ENCODE results near the gene DOK3.

The DOK3 gene

GRCh38 chr5:177516601-177517568, 7.3 kb upstream of the DOK3 start, which contains the start of gene DDX41:
TSS of gene DDX41 (minus strand) at chr5:177516961. CDS start at chr5:177516945, 16 bp downstream.
- Histone ChIP-seq H2AFZ (ENCODE audit: low read depth, low read length) (peak within 1 kb of the TSS; percentile 73), H2BK15ac (ENCODE audit: low read depth, poor library complexity, severe bottlenecking) (no peak within 1 kb of the TSS), H3K14ac (ENCODE audit: low read length in 2 of 2) (peak within 1 kb of the TSS in 1 of 2 experiments; percentile 95), H2AK5ac (ENCODE audit: low read length, severe bottlenecking) (no peak within 1 kb of the TSS), H2BK5ac (ENCODE audit: low read depth, low read length, poor library complexity, severe bottlenecking) (no peak within 1 kb of the TSS), H3K4me2 (ENCODE audit: low read length, poor library complexity, severe bottlenecking) (peak within 1 kb of the TSS; percentile 81), H4K91ac (ENCODE audit: low read length) (peak within 1 kb of the TSS; percentile 87), H3K4me1 (ENCODE audit: control insufficient read depth, insufficient read depth, low read depth, low read length) (peaks cover 17% of the 10 kb centered on the region), H3K9me3 (ENCODE audit: control insufficient read depth, low read length) (no peaks in the 10 kb centered on the region), H2BK12ac (ENCODE audit: low read length in 2 of 2) (no peak within 1 kb of the TSS), H3K4ac (ENCODE audit: low read depth in 1 of 2, low read length in 2 of 2) (peak within 1 kb of the TSS; percentile 80 to 89), H3K9ac (ENCODE audit: low read length) (peak within 1 kb of the TSS; percentile 88), H3K23ac (ENCODE audit: low read length in 2 of 2) (no peak within 1 kb of the TSS), H3K79me1 (replicated peaks; ENCODE audit: low read length, poor library complexity, severe bottlenecking) (peaks cover 55% of the 10 kb centered on the region), H3K18ac (ENCODE audit: low read depth in 1 of 2, low read length in 2 of 2) (peak within 1 kb of the TSS; percentile 95 to 97), H4K8ac (ENCODE audit: low read length) (peak within 1 kb of the TSS; percentile 99), H3K27me3 (ENCODE audit: control insufficient read depth in 1 of 2, insufficient read depth in 1 of 2, low read length in 2 of 2) (no peaks in the 10 kb centered on the region), H3K36me3 (ENCODE audit: control insufficient read depth in 1 of 2, insufficient read depth in 2 of 2, low read depth in 1 of 2, low read length in 2 of 2) (peaks cover 68 to 69% of the 10 kb centered on the region in 2 experiments), H2BK120ac (ENCODE audit: low read depth, low read length) (peak within 1 kb of the TSS; percentile 76), H3K27ac (ENCODE audit: low read length, poor library complexity, severe bottlenecking) (peak within 1 kb of the TSS; percentile 81), H3K4me3 (ENCODE audit: insufficient read depth in 1 of 2, low read depth in 1 of 2, low read length in 2 of 2) (peak within 1 kb of the TSS; percentile 83 to 89)
- peak; percentile 99 for DNase-seq
- WGBS = under 1% methylated on average over 96 of the region's 96 CpGs

GRCh38 chr5:177515580-177515979, 6.0 kb upstream of the DOK3 start:
- Histone ChIP-seq H3K9ac (ENCODE audit: low read length) (peak overlapping the region; percentile 88), H2AFZ (ENCODE audit: low read depth, low read length) (no peak overlapping the region), H2BK120ac (ENCODE audit: low read depth, low read length) (no peak overlapping the region), H3K18ac (ENCODE audit: low read depth in 1 of 2, low read length in 2 of 2) (no peak overlapping the region), H3K27ac (ENCODE audit: low read length, poor library complexity, severe bottlenecking) (no peak overlapping the region), H2BK5ac (ENCODE audit: low read depth, low read length, poor library complexity, severe bottlenecking) (no peak overlapping the region), H3K27me3 (ENCODE audit: control insufficient read depth in 1 of 2, insufficient read depth in 1 of 2, low read length in 2 of 2) (no peaks in the 10 kb centered on the region), H3K4me1 (ENCODE audit: control insufficient read depth, insufficient read depth, low read depth, low read length) (peaks cover 16% of the 10 kb centered on the region), H3K4me3 (ENCODE audit: insufficient read depth in 1 of 2, low read depth in 1 of 2, low read length in 2 of 2) (peak overlapping the region in 1 of 2 experiments; percentile 83), H2BK12ac (ENCODE audit: low read length in 2 of 2) (no peak overlapping the region), H3K4ac (ENCODE audit: low read depth in 1 of 2, low read length in 2 of 2) (no peak overlapping the region), H3K14ac (ENCODE audit: low read length in 2 of 2) (no peak overlapping the region), H3K23ac (ENCODE audit: low read length in 2 of 2) (no peak overlapping the region), H3K9me3 (ENCODE audit: control insufficient read depth, low read length) (no peaks in the 10 kb centered on the region), H4K91ac (ENCODE audit: low read length) (no peak overlapping the region), H2BK15ac (ENCODE audit: low read depth, poor library complexity, severe bottlenecking) (no peak overlapping the region), H3K4me2 (ENCODE audit: low read length, poor library complexity, severe bottlenecking) (peak overlapping the region; percentile 81), H3K79me1 (replicated peaks; ENCODE audit: low read length, poor library complexity, severe bottlenecking) (peaks cover 48% of the 10 kb centered on the region), H2AK5ac (ENCODE audit: low read length, severe bottlenecking) (no peak overlapping the region), H3K36me3 (ENCODE audit: control insufficient read depth in 1 of 2, insufficient read depth in 2 of 2, low read depth in 1 of 2, low read length in 2 of 2) (peaks cover 68 to 69% of the 10 kb centered on the region in 2 experiments), H4K8ac (ENCODE audit: low read length) (no peak overlapping the region)
- no peak for DNase-seq
- WGBS = 95% methylated on average over 7 of the region's 7 CpGs

GRCh38 chr5:177514541-177514940, 4.9 kb upstream of the DOK3 start:
- Histone ChIP-seq H2AFZ (ENCODE audit: low read depth, low read length) (no peak overlapping the region), H3K14ac (ENCODE audit: low read length in 2 of 2) (no peak overlapping the region), H3K18ac (ENCODE audit: low read depth in 1 of 2, low read length in 2 of 2) (no peak overlapping the region), H3K4me2 (ENCODE audit: low read length, poor library complexity, severe bottlenecking) (no peak overlapping the region), H2BK12ac (ENCODE audit: low read length in 2 of 2) (no peak overlapping the region), H2BK120ac (ENCODE audit: low read depth, low read length) (no peak overlapping the region), H3K9ac (ENCODE audit: low read length) (peak overlapping the region; percentile 88), H3K79me1 (replicated peaks; ENCODE audit: low read length, poor library complexity, severe bottlenecking) (peaks cover 42% of the 10 kb centered on the region), H2AK5ac (ENCODE audit: low read length, severe bottlenecking) (no peak overlapping the region), H3K27ac (ENCODE audit: low read length, poor library complexity, severe bottlenecking) (no peak overlapping the region), H3K4me1 (ENCODE audit: control insufficient read depth, insufficient read depth, low read depth, low read length) (peaks cover 16% of the 10 kb centered on the region), H3K4ac (ENCODE audit: low read depth in 1 of 2, low read length in 2 of 2) (no peak overlapping the region), H3K4me3 (ENCODE audit: insufficient read depth in 1 of 2, low read depth in 1 of 2, low read length in 2 of 2) (no peak overlapping the region), H4K8ac (ENCODE audit: low read length) (no peak overlapping the region), H3K27me3 (ENCODE audit: control insufficient read depth in 1 of 2, insufficient read depth in 1 of 2, low read length in 2 of 2) (no peaks in the 10 kb centered on the region), H2BK5ac (ENCODE audit: low read depth, low read length, poor library complexity, severe bottlenecking) (no peak overlapping the region), H3K9me3 (ENCODE audit: control insufficient read depth, low read length) (no peaks in the 10 kb centered on the region), H4K91ac (ENCODE audit: low read length) (no peak overlapping the region), H3K23ac (ENCODE audit: low read length in 2 of 2) (no peak overlapping the region), H2BK15ac (ENCODE audit: low read depth, poor library complexity, severe bottlenecking) (no peak overlapping the region), H3K36me3 (ENCODE audit: control insufficient read depth in 1 of 2, insufficient read depth in 2 of 2, low read depth in 1 of 2, low read length in 2 of 2) (peaks cover 62 to 68% of the 10 kb centered on the region in 2 experiments)
- DNase-seq = no peak
- 96% methylated on average over 11 of the region's 11 CpGs for WGBS

GRCh38 chr5:177513500-177513899, 3.9 kb upstream of the DOK3 start:
- Histone ChIP-seq H2BK5ac (ENCODE audit: low read depth, low read length, poor library complexity, severe bottlenecking) (no peak overlapping the region), H3K23ac (ENCODE audit: low read length in 2 of 2) (no peak overlapping the region), H3K79me1 (replicated peaks; ENCODE audit: low read length, poor library complexity, severe bottlenecking) (peaks cover 39% of the 10 kb centered on the region), H3K4ac (ENCODE audit: low read depth in 1 of 2, low read length in 2 of 2) (no peak overlapping the region), H4K8ac (ENCODE audit: low read length) (no peak overlapping the region), H3K4me1 (ENCODE audit: control insufficient read depth, insufficient read depth, low read depth, low read length) (peaks cover 18% of the 10 kb centered on the region), H2BK15ac (ENCODE audit: low read depth, poor library complexity, severe bottlenecking) (peak overlapping the region; percentile 2), H3K4me3 (ENCODE audit: insufficient read depth in 1 of 2, low read depth in 1 of 2, low read length in 2 of 2) (no peak overlapping the region), H3K9me3 (ENCODE audit: control insufficient read depth, low read length) (no peaks in the 10 kb centered on the region), H3K36me3 (ENCODE audit: control insufficient read depth in 1 of 2, insufficient read depth in 2 of 2, low read depth in 1 of 2, low read length in 2 of 2) (peaks cover 56 to 74% of the 10 kb centered on the region in 2 experiments), H3K14ac (ENCODE audit: low read length in 2 of 2) (no peak overlapping the region), H3K27me3 (ENCODE audit: control insufficient read depth in 1 of 2, insufficient read depth in 1 of 2, low read length in 2 of 2) (no peaks in the 10 kb centered on the region), H2BK120ac (ENCODE audit: low read depth, low read length) (no peak overlapping the region), H2AK5ac (ENCODE audit: low read length, severe bottlenecking) (no peak overlapping the region), H3K18ac (ENCODE audit: low read depth in 1 of 2, low read length in 2 of 2) (no peak overlapping the region), H3K27ac (ENCODE audit: low read length, poor library complexity, severe bottlenecking) (no peak overlapping the region), H3K4me2 (ENCODE audit: low read length, poor library complexity, severe bottlenecking) (no peak overlapping the region), H3K9ac (ENCODE audit: low read length) (no peak overlapping the region), H2AFZ (ENCODE audit: low read depth, low read length) (no peak overlapping the region), H4K91ac (ENCODE audit: low read length) (no peak overlapping the region), H2BK12ac (ENCODE audit: low read length in 2 of 2) (no peak overlapping the region)
- no peak for DNase-seq
- WGBS = 96% methylated on average over 15 of the region's 15 CpGs

Data from mesenchymal stem cell (in vitro differentiated cells and primary cell).